GM12873 (cell line): ENCODE measurements around the gene PDS5A.

Experiments used
- TF ChIP-seq, protein P1 (sequence below): IDR thresholded peaks from 2 replicates; pipeline ENCODE4 v1.5.1; 2012; ENCODE audit warnings: low read depth, mild to moderate bottlenecking, moderate library complexity, low read length, control low read depth; ENCODE audit not compliant: insufficient read depth; ENCODE audit errors: missing control alignments

The PDS5A gene

DNA sequence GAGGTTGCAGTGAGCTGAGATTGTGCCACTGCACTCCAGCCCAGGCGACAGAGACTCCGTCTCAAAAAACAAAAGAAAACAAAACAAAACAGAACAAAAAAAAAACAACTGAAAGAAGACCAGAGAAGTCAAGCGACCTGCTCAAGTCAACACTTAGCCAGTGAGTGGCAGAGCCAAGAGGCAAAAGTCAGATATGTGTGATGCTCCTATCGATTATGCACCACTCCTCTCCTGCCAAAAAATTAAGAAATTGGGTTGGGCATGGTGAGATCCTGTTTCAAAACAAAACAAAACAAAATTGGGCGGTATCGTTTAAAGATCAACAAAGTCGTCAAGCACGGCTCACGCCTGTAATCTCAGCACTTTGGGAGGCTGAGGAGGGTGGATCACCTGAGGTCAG is 137.7 kb downstream of the PDS5A start:
- TF ChIP-seq, protein P1, sequence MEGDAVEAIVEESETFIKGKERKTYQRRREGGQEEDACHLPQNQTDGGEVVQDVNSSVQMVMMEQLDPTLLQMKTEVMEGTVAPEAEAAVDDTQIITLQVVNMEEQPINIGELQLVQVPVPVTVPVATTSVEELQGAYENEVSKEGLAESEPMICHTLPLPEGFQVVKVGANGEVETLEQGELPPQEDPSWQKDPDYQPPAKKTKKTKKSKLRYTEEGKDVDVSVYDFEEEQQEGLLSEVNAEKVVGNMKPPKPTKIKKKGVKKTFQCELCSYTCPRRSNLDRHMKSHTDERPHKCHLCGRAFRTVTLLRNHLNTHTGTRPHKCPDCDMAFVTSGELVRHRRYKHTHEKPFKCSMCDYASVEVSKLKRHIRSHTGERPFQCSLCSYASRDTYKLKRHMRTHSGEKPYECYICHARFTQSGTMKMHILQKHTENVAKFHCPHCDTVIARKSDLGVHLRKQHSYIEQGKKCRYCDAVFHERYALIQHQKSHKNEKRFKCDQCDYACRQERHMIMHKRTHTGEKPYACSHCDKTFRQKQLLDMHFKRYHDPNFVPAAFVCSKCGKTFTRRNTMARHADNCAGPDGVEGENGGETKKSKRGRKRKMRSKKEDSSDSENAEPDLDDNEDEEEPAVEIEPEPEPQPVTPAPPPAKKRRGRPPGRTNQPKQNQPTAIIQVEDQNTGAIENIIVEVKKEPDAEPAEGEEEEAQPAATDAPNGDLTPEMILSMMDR = no peak

DNA sequence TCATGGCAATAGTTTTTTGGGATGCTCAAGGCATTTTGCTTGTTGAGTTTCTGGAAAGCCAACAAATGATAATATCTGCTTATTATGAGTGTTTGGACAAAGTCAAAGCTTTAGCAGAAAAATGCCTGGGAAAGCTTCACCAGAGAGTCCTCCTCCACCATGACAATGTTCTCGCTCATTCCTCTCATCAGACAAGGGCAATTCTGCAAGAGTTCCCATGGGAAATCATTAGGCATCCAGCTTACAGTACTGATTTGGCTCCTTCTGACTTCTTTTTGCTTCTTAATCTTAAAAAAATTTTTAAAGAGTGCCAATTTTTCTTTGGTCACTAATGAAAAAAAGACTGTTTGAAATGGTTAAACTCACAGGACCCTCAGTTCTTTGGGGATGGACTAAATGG is 143.4 kb downstream of the PDS5A start:
- TF ChIP-seq, protein P1 = no peak

DNA sequence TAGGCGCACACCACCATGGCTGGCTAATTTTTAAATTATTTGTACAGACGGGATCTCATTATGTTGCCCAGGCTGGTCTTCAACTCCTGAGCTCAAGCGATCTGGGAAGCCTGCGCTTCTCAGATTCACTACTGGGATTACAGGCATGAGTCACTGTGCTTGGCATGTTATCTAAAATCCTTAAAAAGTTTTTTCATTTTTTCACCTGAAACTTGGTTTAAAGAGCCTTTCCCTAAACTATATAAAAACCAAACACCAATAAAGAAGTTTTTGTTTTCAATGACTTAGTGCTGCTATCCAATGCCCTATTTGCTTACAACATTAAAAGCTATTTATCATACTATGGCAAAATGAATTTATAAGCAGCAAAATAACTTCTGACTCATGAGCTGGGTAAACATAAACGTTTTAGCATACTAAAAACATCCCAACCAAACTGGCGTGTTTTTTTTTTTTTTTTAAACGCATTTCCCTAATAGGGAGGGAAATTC is 151.9 kb downstream of the PDS5A start:
- TF ChIP-seq, protein P1 = no peak

DNA sequence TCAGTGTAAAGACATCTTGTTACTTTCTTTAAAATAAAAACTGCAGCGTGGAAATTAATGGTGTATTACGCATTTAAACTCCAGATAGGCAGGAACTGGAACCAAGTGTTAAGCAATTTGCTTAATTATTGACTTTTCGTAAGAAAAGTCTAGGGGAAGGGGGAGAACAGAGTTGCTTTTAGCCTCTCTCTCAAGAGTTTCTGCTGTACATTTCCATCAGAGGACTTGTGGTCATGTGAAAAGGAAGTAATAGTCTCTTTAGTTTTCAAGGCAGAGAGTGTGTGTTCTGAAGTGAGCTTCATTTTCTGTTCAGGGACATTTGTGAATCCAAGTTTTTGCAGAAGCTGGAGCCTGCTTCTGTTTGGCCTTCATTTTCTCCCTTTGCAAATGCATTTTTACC is 152.6 kb downstream of the PDS5A start:
- TF ChIP-seq, protein P1 = no peak

DNA sequence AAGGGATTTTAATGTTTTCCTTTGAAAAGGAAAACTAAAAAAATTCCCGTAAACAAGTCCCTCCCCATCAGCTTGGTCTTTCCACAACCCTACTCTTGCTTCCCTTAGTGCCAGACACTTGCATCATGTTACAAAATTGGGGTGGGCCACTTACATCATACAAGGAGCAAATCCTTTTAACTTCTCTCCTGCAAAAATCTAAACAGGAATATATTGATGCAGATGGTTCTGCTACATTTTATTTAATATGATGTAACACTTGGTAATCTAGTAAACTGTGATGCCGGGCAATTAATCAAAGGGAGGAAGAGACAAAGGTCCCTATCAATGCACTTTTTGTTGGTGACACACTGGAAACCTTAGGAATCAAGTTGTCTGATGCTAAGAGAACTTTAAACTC is 154.5 kb downstream of the PDS5A start:
- TF ChIP-seq, protein P1 = no peak

DNA sequence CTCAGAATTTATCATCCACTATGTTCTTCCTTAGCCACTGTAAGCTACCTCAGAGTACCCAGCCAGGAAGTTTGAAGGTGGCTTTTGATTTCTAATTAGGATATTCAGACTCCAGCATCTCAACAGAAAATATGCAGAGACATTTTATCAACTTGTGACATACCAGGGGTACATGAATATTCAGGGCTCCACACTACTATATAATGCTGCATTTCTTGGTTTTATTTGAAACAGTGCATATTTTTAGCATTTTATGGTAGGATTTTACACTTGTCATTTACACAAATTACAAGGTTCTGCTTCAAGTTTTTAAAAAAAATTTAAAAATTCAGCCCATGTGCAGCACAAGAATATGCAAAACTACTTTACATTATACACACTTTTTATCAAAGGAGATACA is 155.0 kb downstream of the PDS5A start:
- TF ChIP-seq, protein P1 = no peak

DNA sequence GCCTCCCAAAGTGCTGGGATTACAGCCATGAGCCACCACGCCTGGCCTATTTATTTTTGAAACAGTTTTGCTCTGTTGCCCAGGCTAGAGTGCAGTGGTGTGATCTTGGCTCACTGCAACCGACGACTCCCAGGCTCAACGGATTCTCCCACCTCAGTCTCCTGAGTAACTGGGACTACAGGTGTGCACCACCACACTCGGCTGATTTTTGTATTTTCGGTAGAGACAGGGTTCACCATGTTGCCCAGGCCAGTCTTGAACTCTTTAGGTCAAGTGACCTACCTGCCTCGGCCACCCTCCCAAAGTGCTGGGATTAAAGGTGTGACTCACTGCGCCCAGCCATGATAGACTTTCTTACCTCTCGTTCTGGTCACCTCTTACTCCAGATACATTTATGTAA is 155.8 kb downstream of the PDS5A start:
- TF ChIP-seq, protein P1 = no peak
